SK-N-SH (cell line): ENCODE measurements around the gene WWC2.

Source experiments
- EZH2phosphoT487 ChIP-seq: fragments of 200-600 bp; sonication (generic); IDR thresholded peaks from 2 replicates; pipeline ENCODE4 v1.6.1; 2017; ENCODE audit warnings: low read depth, mixed run types, mild to moderate bottlenecking, antibody characterized with exemption, moderate library complexity, borderline replicate concordance
- FOSL2 ChIP-seq: IDR thresholded peaks from 2 replicates; pipeline ENCODE4 v1.4.0; 2012; ENCODE audit warnings: low read depth, mild to moderate bottlenecking, moderate library complexity, borderline replicate concordance
- RCOR1 ChIP-seq: fragments of 150-350 bp; IDR thresholded peaks from 2 replicates; pipeline ENCODE4 v1.6.1; 2017; ENCODE audit warnings: antibody characterized with exemption, low read length
- YY1 ChIP-seq: IDR thresholded peaks from 2 replicates; pipeline ENCODE4 v1.4.0; 2012; ENCODE audit warnings: low read depth, mild to moderate bottlenecking
- TF ChIP-seq, protein P1 (sequence below): IDR thresholded peaks from 2 replicates; pipeline ENCODE4 v1.4.0; 2012; ENCODE audit warnings: low read depth, borderline replicate concordance
- TF ChIP-seq, protein P2 (sequence below): fragments of 150-350 bp; IDR thresholded peaks from 2 replicates; pipeline ENCODE4 v1.6.1; 2016; ENCODE audit warnings: mild to moderate bottlenecking, low read depth, low read length

DNA sequence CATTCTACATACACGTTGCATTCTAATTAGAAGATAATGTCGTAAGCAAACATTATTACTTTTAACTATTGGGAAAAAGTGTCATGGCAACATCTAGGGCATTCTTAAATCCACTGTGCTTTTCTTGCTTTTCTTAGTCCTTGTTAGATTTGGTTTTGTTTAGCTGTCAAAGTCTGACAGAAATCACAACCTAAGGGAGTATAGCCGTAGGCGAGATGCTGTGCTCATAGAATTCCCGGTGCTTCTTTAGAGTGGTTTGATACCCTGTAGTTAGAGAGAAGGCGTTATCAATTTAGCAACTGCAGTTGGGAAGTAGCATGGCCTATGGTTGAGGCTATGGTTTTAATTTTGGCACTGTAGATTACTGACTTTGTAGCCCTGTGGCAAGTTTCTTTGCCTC lies 45.7 kb downstream of the WWC2 start:
- no peak for TF ChIP-seq RCOR1
- TF ChIP-seq YY1 = no peak
- TF ChIP-seq, protein P1, sequence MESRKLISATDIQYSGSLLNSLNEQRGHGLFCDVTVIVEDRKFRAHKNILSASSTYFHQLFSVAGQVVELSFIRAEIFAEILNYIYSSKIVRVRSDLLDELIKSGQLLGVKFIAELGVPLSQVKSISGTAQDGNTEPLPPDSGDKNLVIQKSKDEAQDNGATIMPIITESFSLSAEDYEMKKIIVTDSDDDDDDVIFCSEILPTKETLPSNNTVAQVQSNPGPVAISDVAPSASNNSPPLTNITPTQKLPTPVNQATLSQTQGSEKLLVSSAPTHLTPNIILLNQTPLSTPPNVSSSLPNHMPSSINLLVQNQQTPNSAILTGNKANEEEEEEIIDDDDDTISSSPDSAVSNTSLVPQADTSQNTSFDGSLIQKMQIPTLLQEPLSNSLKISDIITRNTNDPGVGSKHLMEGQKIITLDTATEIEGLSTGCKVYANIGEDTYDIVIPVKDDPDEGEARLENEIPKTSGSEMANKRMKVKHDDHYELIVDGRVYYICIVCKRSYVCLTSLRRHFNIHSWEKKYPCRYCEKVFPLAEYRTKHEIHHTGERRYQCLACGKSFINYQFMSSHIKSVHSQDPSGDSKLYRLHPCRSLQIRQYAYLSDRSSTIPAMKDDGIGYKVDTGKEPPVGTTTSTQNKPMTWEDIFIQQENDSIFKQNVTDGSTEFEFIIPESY = no peak
- TF ChIP-seq EZH2phosphoT487 = no peak
- TF ChIP-seq FOSL2 = no peak
- TF ChIP-seq, protein P2, sequence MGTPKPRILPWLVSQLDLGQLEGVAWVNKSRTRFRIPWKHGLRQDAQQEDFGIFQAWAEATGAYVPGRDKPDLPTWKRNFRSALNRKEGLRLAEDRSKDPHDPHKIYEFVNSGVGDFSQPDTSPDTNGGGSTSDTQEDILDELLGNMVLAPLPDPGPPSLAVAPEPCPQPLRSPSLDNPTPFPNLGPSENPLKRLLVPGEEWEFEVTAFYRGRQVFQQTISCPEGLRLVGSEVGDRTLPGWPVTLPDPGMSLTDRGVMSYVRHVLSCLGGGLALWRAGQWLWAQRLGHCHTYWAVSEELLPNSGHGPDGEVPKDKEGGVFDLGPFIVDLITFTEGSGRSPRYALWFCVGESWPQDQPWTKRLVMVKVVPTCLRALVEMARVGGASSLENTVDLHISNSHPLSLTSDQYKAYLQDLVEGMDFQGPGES = no peak
